ENCODE data around the gene KMT2E.

Gene KMT2E

GRCh38 chr7:105009667-105010503 is 4.1 kb upstream of the KMT2E start:
- DNase-seq, result no peak

GRCh38 chr7:105010504-105011130 is 3.4 kb upstream of the KMT2E start:
- no peak for DNase-seq

GRCh38 chr7:105011141-105011830 is 2.7 kb upstream of the KMT2E start:
- no peak for DNase-seq

GRCh38 chr7:105011831-105012502 is 2.0 kb upstream of the KMT2E start:
- no peak for DNase-seq

- DNase-seq, result peak; percentile 95
Measured at GRCh38 chr7:105012503-105013220, 1.3 kb upstream of the KMT2E start.

- peak; percentile 83 for DNase-seq
Measured at GRCh38 chr7:105013221-105013815, 687 bp upstream of the KMT2E start.

GRCh38 chr7:105014693-105015389 is 836 bp downstream of the KMT2E start:
- DNase-seq, result no peak

- no peak for DNase-seq
Measured at GRCh38 chr7:105015390-105015965, 1.5 kb downstream of the KMT2E start.

- no peak for DNase-seq
Measured at GRCh38 chr7:105016068-105016708, 2.2 kb downstream of the KMT2E start.

GRCh38 chr7:105016709-105017656 is 3.0 kb downstream of the KMT2E start:
- DNase-seq, result no peak

GRCh38 chr7:105017657-105018365 is 3.8 kb downstream of the KMT2E start:
- no peak for DNase-seq

GRCh38 chr7:105019269-105019668 is 5.3 kb downstream of the KMT2E start:
- DNase-seq, result no peak

- DNase-seq, result no peak
Measured at GRCh38 chr7:105020926-105021325, 6.9 kb downstream of the KMT2E start.

GRCh38 chr7:105021352-105021751 is 7.3 kb downstream of the KMT2E start:
- no peak for DNase-seq

GRCh38 chr7:105021967-105022366 is 8.0 kb downstream of the KMT2E start:
- no peak for DNase-seq

GRCh38 chr7:105022458-105022857 is 8.5 kb downstream of the KMT2E start:
- no peak for DNase-seq

- no peak for DNase-seq
Measured at GRCh38 chr7:105024734-105025133, 10.7 kb downstream of the KMT2E start.

- DNase-seq, result no peak
Measured at GRCh38 chr7:105026750-105027149, 12.7 kb downstream of the KMT2E start.

Data from NCI-H774 (cell line).